ENCODE data around the gene HOXB8.

DNA sequence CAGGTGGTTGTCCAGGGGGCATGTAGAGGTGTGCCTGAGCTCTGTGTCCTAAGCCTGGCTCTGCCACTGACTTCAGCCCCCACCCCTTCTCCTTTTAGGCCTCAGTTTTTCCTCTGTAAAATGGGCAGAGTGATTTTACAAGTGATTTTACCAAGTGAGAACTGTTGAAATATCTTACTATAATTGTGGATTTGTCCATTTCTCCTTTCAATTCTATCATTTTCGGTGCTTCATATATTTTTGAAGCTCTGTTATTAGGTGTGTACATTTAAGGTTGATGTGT is 32.8 kb upstream of the HOXB8 start:
- TF ChIP-seq CTCF (conservative IDR thresholded peaks at IDR 0.05) = no peak
- TF ChIP-seq EZH2 (IDR thresholded peaks at IDR 0.05; ENCODE audit: low read depth) = no peak
